KBM-7 (cell line): ENCODE data around the gene SYMPK.
"Not testable (repeated sequence)": the region's sequence is repeated elsewhere in the genome, so short reads cannot be mapped to it uniquely, and the experiment has no call there.

Experiments
- DNase-seq: peaks from one replicate; pipeline ENCODE4 v3.0.0-alpha.2; 2015
- in situ Hi-C: fragments of 300-500 bp; cut with MboI; formaldehyde crosslinking; loops from 2 replicates; pipeline ENCODE4 v1.14.3; 2020; ENCODE audit warnings: low sequenced_read_pairs, low pct_unique_long_range_greater_than_20kb, mixed read lengths

The SYMPK gene

GRCh38 chr19:45862564-45863334 is at the start of gene SYMPK:
Gene SYMPK, minus strand, starts transcription at chr19:45863147. Its CDS starts 8,652 bp downstream, at chr19:45854495.
- DNase-seq = peak; percentile 99
- in situ Hi-C loops = no loop called here

- DNase-seq = no peak
- in situ Hi-C loops = no loop called here
These were observed 48.3 kb upstream of the SYMPK start for GRCh38 chr19:45911291-45911690.

- DNase-seq = no peak
- in situ Hi-C loops = no loop called here
These were observed 46.0 kb upstream of the SYMPK start for GRCh38 chr19:45908956-45909355.

- in situ Hi-C loops = no loop called here
- no peak for DNase-seq
These were observed 43.3 kb upstream of the SYMPK start for GRCh38 chr19:45906221-45906620.

- in situ Hi-C loops = no loop called here
- no peak for DNase-seq
These were observed 42.1 kb upstream of the SYMPK start for GRCh38 chr19:45905011-45905410.

- peak; percentile 97 for DNase-seq
These were observed 40.0 kb upstream of the SYMPK start for GRCh38 chr19:45902651-45903625.

GRCh38 chr19:45901912-45902650 is 39.1 kb upstream of the SYMPK start, which contains the start of gene MYPOP:
Gene MYPOP, minus strand, starts transcription at chr19:45902613. Its CDS starts 840 bp downstream, at chr19:45901773.
- in situ Hi-C loops = no loop called here
- no peak for DNase-seq

More at GRCh38 chr19:45902651-45903625, 40.0 kb upstream of the SYMPK start:
- in situ Hi-C loops = no loop called here

GRCh38 chr19:45901432-45901911 is 38.5 kb upstream of the SYMPK start:
- no peak for DNase-seq
- in situ Hi-C loops = no loop called here

- DNase-seq = no peak
- in situ Hi-C loops = no loop called here
These were observed 37.9 kb upstream of the SYMPK start for GRCh38 chr19:45900738-45901431.

- no peak for DNase-seq
- in situ Hi-C loops = no loop called here
These were observed 37.1 kb upstream of the SYMPK start for GRCh38 chr19:45899919-45900589.

GRCh38 chr19:45899253-45899652 is 36.3 kb upstream of the SYMPK start:
- DNase-seq = no peak
- in situ Hi-C loops = no loop called here

- no peak for DNase-seq
- in situ Hi-C loops = no loop called here
These were observed 34.4 kb upstream of the SYMPK start for GRCh38 chr19:45897261-45897812.

- in situ Hi-C loops, DNase-seq: not testable (repeated sequence)
These were observed 33.1 kb upstream of the SYMPK start for GRCh38 chr19:45895983-45896599.

GRCh38 chr19:45895519-45895972 is 32.6 kb upstream of the SYMPK start:
- in situ Hi-C loops = no loop called here
- DNase-seq = no peak

GRCh38 chr19:45890877-45891276 is 27.9 kb upstream of the SYMPK start:
- in situ Hi-C loops = no loop called here
- DNase-seq = no peak

GRCh38 chr19:45889210-45889885 is 26.4 kb upstream of the SYMPK start:
- in situ Hi-C loops = no loop called here
- no peak for DNase-seq
